Activated T-cell treated with anti-CD3 and anti-CD28 coated beads for 1 hour (primary cell): ENCODE results near the gene CDX1.

ENCODE experiments used
- DNase-seq: peaks from one replicate; pipeline ENCODE4 v3.0.0-alpha.2; 2020; ENCODE audit warnings: low read depth

The CDX1 gene

GRCh38 chr5:150208187-150209098, 41.9 kb downstream of the CDX1 start:
- DNase-seq, result no peak

- peak; percentile 10 for DNase-seq
These were observed 42.6 kb downstream of the CDX1 start for GRCh38 chr5:150209099-150209635.

GRCh38 chr5:150210644-150211043, 44.1 kb downstream of the CDX1 start:
- DNase-seq, result no peak

GRCh38 chr5:150211156-150212030, 44.8 kb downstream of the CDX1 start:
- DNase-seq, result no peak

- no peak for DNase-seq
These were observed 47.0 kb downstream of the CDX1 start for GRCh38 chr5:150213530-150213929.

GRCh38 chr5:150214289-150214688, 47.7 kb downstream of the CDX1 start:
- DNase-seq, result no peak

GRCh38 chr5:150215979-150216944, 49.7 kb downstream of the CDX1 start:
- no peak for DNase-seq

GRCh38 chr5:150217038-150217437, 50.5 kb downstream of the CDX1 start:
- no peak for DNase-seq

- peak; percentile 78 for DNase-seq
These were observed 51.5 kb downstream of the CDX1 start for GRCh38 chr5:150217873-150218692.

GRCh38 chr5:150218693-150219035, 52.1 kb downstream of the CDX1 start:
- DNase-seq, result no peak

- no peak for DNase-seq
These were observed 52.6 kb downstream of the CDX1 start for GRCh38 chr5:150219142-150219541.

- no peak for DNase-seq
These were observed 53.3 kb downstream of the CDX1 start for GRCh38 chr5:150219861-150220260.

- no peak for DNase-seq
These were observed 54.9 kb downstream of the CDX1 start for GRCh38 chr5:150221471-150221870.

GRCh38 chr5:150222906-150223305, 56.3 kb downstream of the CDX1 start:
- DNase-seq, result no peak

GRCh38 chr5:150223474-150223873, 56.9 kb downstream of the CDX1 start:
- no peak for DNase-seq

- no peak for DNase-seq
These were observed 58.0 kb downstream of the CDX1 start for GRCh38 chr5:150224483-150225027.

GRCh38 chr5:150227036-150227435, 60.5 kb downstream of the CDX1 start:
- no peak for DNase-seq

- no peak for DNase-seq
These were observed 61.2 kb downstream of the CDX1 start for GRCh38 chr5:150227606-150228273.

GRCh38 chr5:150229571-150229970, 63.0 kb downstream of the CDX1 start:
- no peak for DNase-seq

GRCh38 chr5:150230842-150231241, 64.3 kb downstream of the CDX1 start:
- DNase-seq, result no peak
